ENCODE measurements around the gene ZNF326.
"Not testable (repeated sequence)": the region's sequence is repeated elsewhere in the genome, so short reads cannot be mapped to it uniquely, and the experiment has no call there.

The ZNF326 gene

DNA sequence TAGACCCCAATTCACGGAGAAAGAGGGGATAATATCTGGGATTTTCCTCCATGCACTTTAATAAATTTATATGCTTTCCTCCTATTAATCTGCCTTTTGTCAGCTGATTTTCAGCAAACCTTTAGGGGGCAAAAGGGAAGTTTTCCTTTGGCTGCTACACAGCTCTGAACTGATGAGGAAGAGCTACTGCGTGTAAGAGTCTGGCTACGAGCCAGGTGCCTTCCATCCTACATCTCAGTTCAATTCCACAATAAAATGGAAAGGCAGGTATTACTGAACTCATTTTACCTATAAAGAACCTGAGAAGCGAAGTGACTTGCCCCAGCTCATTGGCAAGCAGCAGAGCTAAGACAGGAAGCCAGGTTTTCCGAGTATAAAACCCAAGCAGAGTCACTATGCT, 28.3 kb upstream of the ZNF326 start:
- DNase-seq (ENCODE audit: low read depth in 3 of 3, low spot score in 1 of 3) = no peak

DNA sequence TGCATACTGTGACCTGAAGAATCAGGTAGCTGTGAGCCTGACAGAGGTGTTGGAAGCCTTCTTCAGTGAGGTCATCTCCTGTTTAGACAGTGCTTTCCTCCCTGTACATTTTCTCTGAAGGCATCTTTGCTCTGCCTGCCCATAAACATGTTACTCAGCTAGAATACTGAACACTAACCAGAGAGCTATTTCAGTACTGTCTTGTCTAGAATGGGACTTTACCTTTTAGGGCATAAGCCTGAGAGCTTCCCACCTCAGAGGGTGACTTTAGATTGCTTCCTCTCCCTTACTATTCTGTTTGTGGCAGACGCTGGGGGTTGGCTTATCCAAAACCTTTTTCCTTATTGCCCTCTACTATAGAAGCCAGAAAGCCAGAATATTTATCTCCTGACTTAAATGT, 23.3 kb upstream of the ZNF326 start:
- DNase-seq (ENCODE audit: low read depth in 3 of 3, low spot score in 1 of 3) = no peak

DNA sequence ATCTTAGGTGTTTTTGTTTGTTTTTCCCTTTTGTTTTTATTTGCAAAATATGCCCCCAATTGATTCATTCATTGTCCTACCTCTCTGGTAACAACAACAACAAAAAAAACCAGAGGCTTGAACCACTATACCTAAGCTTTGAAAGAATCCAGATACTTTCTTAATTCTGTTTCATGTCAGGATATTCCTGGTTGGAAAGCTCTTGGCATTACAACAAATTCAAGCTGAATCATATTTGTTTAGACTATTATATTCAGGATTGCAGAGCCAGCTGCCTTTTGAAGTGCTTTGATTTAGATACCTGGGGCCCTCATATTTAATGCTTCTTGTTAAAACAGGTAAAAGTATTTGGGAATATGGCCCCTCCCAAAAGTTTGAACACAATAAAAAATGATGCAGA, 22.9 kb upstream of the ZNF326 start:
- DNase-seq (ENCODE audit: low read depth in 3 of 3, low spot score in 1 of 3) = no peak

- no peak for DNase-seq (ENCODE audit: low read depth in 3 of 3, low spot score in 1 of 3)
Observed at GRCh38 chr1:89973471-89974127, 21.3 kb upstream of the ZNF326 start.

DNA sequence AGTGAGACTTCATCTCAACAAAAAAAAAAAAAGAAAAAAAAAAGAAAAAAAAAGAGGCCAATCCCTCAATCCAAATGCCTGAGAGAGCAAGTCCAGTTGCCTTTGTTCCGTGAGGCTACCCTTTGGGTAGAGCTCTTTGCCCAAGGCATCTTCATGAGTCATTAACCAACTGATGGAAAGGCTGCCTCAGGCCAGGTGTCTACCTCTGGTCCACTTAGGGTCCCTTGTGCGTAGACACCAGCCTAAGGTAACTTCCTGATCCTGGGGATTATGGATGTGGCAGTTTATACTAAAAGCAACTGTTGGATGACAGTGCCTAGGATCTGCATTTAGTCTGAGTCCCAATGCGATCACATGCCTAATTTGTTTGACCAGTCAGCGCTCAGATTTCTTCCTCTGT, 20.7 kb upstream of the ZNF326 start:
- DNase-seq (ENCODE audit: low read depth in 3 of 3, low spot score in 1 of 3) = no peak

DNA sequence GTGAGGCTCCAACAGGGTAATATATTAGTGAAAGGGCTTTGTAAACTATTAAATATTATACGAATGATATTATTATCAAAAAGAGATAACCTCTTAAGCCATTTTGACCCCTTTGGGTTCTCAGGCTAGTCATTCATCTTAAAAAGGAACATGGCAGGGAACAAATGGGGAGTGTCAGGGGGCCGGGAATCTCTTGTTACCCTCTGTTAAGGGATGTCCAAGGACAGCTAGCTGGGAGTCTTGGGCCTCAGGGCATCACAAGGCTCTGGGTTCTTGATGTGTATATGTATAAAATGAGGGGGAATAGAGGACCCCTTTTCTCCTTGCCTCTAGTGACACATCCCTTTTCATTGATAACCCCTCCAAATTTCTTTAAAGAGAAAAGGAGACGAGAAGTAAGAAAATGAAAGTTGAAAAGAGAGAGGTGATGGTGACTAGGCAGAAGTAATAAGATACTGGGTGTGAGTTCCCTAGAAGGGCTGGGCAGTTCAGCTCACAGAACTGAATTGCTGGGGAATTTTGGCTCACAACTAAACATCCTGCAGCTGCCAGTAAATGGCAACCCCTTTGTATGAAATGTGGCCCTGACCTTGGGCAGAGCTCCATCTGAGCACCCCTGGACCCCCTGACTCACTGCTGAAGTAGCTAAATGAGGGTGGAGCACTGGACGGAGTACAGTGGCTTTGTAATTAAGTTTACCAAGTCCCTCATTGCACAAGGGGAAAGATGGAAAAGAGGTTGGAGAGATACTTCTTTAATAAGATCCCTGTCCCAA, 20.0 kb upstream of the ZNF326 start:
- DNase-seq (ENCODE audit: low read depth in 3 of 3, low spot score in 1 of 3) = no peak

GRCh38 chr1:89975540-89976125, 19.3 kb upstream of the ZNF326 start:
- no peak for DNase-seq (ENCODE audit: low read depth in 3 of 3, low spot score in 1 of 3)

DNA sequence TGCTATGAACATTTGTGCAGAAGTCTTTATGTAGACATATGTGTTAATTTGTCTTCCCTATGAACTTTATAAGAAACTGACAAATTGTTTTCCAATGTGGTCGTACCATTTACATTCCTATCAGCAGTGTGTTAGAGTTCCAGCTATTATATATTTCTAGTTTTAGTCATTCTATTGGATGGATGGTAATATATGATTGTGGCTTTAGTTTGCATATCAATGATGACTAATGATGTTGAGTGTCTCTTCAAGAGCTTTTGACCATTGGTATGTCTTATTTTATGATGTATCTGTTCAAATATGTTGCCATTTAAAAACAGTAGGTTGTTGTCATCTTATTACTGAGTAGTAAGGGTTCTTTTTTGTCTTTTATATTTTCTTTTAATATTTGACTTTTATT, 16.2 kb upstream of the ZNF326 start:
- no peak for DNase-seq (ENCODE audit: low read depth in 3 of 3, low spot score in 1 of 3)

DNA sequence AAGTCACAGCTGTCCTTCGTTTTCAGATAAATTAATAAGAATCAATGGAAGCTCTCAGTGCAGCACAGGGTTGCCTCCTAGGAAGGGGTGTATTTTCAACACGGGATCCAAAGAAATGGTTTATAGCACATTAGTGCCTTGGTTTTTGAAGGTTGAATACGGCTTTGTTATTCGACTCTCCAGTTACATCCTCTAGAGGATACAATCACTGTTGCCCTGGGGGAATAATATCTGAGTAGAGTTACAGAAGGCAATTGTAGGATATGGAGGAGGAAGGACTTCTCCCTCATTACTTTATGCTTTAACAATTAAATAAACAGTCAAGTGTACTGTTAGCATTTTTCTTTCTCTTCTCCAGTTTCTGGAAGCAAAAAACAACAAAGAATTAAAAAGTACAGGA, 14.3 kb upstream of the ZNF326 start:
- no peak for DNase-seq (ENCODE audit: low read depth in 3 of 3, low spot score in 1 of 3)

DNA sequence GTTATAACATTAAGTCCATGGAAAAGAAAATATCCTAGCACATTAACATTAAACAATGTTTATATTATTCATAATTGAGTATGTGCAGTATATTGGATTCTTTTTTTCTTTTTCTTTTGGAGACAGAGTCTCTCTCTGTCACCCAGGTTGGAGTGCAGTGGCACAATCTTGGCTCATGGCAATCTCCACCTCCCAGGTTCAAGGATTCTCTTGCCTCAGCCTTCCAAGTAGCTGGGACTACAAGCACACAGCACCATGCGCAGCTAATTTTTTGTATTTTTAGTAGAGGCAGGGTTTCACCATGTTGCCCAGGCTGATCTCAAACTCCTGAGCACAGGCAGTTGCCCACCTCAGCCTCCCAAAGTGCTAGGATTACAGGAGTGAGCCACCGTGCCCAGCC, 12.1 kb upstream of the ZNF326 start:
- not testable (repeated sequence) for DNase-seq (ENCODE audit: low read depth in 3 of 3, low spot score in 1 of 3)

DNA sequence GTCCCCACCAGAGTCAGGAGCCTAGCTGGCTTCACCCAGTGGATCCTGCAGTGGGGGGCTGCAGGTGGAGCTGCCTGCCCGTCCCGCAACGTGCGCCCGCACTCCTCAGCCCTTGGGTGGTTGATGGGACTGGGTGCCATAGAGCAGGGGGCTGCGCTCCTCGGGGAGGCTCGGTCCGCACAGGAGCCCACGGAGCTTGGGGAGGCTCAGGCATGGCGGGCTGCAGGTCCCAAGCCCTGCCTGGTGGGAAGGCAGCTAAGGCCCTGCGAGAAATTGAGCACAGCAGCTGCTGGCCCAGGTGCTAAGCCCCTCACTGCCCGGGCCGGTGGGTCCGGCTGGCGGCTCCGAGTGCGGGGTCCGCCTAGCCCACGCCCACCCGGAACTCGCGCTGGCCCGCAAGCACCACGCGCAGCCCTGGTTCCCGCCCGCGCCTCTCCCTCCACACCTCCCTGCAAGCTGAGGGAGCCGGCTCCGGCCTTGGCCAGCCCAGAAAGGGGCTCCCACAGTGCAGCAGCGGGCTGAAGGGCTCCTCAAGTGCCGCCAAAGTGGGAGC, 10.3 kb upstream of the ZNF326 start:
- DNase-seq (ENCODE audit: low read depth in 3 of 3, low spot score in 1 of 3) = not testable (repeated sequence)

- no peak for DNase-seq (ENCODE audit: low read depth in 3 of 3, low spot score in 1 of 3)
Observed at GRCh38 chr1:89986020-89986419, 8.9 kb upstream of the ZNF326 start.

DNA sequence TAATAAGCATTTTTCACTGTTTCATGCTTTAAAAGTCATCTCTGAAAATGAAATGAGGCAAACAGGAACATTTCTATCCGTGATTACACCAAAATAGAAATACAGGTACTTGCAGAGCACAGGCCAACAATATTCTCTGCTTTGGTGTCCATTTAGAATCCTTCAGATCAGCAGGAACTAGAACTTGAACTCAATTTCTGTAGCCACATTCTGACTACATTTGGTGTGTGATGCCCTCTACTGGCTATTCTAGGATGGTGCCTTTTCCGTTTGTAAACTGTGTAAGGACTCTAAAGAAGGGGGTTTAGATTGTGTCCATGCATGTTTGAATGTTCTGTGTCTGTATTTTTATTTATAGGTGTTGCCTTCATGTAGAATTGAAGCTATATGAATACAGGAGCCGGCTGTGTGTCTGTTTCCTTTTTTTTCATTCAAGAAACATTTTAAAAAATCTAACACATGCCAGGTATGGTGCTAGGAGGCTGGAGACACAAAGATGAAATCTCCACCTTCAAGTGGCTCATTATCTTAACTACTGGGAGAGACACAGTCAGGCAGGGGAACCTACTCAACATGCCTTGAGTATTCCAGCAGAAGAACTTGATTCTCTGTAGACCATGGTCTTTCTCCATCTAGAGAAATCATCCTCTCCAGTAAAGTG, 7.6 kb upstream of the ZNF326 start:
- peak in 2 of 3 donors; percentile 20 to 32 for DNase-seq (ENCODE audit: low read depth in 3 of 3, low spot score in 1 of 3)

DNA sequence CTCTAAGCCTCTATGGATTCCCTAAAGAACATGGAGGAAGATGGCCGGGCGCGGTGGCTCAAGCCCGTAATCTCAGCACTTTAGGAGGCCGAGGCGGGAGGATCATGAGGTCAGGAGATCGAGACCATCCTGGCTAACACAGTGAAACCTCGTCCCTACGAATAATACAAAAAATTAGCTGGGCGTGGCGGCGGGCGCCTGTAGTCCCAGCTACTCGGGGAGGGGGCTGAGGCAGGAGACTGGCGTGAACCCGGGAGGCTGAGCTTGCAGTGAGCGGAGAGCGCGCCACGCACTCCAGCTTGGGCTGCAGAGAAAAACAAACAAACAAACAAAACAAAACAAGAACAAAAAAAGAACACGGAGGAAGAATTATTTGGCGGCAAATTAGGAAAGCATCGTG, 5.8 kb upstream of the ZNF326 start:
- DNase-seq (ENCODE audit: low read depth in 3 of 3, low spot score in 1 of 3) = no peak

DNA sequence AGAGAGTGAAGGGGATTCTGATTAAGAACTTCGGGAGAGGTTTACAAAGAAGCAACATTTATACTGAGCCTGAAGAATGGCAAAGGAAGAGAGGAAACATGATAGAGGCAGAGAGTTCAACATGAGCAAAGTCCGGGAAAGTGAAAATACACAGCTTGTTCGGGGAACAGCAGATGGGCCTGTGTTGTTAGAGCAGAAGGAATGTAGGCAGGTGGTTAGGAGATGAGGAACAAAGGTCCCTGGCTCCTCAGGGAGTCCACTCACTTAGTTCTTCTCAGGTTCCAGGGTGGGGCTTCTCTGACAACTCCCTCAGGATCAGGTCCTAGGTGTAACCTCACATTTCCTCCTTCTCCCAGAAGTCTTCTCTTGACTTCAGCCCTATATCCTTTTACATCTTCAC, 5.1 kb upstream of the ZNF326 start:
- no peak for DNase-seq (ENCODE audit: low read depth in 3 of 3, low spot score in 1 of 3)

- DNase-seq (ENCODE audit: low read depth in 3 of 3, low spot score in 1 of 3) = no peak
Observed at GRCh38 chr1:89990976-89991831, 3.7 kb upstream of the ZNF326 start.

GRCh38 chr1:89993541-89993940, 1.4 kb upstream of the ZNF326 start:
- no peak for DNase-seq (ENCODE audit: low read depth in 3 of 3, low spot score in 1 of 3)

GRCh38 chr1:89994231-89994804, 592 bp upstream of the ZNF326 start:
- DNase-seq (ENCODE audit: low read depth in 3 of 3, low spot score in 1 of 3) = no peak

DNA sequence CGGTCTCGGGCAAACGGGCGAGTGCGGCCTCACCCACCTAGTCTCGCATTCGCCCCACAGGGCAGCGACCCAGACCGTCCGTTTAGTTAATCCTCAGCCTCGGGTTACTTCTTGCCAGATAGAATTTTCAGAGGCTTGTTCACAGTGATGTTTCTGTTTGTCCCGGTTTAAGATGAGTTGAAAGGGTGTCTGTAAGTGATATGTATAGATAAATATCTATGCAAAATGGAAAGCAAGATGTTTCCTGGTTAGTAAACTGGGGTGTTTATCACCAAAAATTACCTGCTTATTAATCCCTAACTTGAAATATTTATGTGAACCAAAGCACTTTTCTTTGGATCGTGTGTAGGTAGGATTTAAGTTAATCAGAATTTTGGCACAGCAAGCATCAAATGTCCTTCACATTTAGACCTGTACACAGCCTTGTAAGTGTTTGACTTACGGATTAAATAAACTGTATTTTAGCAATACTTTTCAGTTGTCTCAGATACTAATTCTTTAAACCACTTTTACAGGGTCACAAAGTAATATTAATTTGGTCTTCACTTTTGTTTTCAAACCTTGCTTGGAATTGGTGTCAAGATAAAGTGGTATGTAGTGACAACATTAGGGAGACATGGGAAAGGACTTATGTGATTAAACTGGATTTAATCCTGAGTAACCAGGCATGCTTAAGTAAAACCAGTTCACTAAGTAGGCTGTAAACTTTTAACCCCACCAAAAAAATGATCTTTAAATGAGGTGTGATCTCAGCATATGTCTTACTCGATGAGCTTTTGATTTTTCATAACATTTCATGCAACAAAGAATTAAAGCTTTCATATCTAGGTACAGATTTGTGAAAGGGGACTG, 914 bp downstream of the ZNF326 start:
- no peak for DNase-seq (ENCODE audit: low read depth in 3 of 3, low spot score in 1 of 3)

Data from stimulated activated CD4-positive, alpha-beta T cell treated with anti-CD3 and anti-CD28 coated beads, TNF-alpha, amount 100 ng/mL, for 1 hour (primary cell).